GM21390 (cell line): ENCODE measurements around the gene LDLRAD4.

Experiments used
- ATAC-seq: cut with Tn5 transposase; IDR thresholded peaks from one replicate; pipeline ENCODE4 v1.9.1; 2021; ENCODE audit not compliant: unreplicated experiment

Gene LDLRAD4

DNA sequence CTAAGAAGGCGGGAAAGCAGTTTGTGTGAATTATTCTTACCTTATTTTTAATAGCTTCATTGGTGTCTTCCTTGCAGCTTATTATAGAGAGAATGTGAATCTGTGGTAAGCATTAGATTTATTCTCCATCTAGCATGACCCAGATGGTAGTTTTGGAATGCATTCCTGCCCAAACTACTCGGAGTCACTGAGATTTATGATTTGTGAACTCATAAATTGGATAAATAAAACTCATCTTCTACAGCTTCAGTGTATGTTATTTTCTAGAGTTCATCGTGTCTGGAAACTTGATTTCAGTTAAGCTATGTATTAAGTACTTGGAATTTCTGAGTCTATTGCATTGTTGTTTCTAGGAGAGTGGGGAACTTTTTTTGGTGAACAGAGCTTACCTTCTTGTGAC is 337.3 kb downstream of the LDLRAD4 start:
- ATAC-seq, result no peak

DNA sequence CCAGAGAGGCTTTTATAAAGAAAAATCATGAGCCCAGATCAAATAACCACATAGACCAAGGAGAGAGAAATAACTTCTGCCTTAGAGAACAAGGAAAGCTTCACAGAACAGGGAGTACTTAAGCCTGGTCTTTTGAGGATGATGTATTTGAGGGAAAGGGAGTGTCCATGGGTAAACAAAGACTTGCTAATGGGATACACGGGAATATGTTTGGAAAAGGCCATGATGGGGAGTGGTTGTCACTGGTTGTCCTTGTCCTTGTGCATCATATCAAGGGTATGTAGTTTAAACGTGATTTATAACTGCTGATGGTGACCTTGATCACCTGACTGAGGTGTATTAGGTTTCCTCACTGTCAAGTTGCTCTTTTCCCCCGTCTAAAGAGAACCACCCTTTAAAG is 337.9 kb downstream of the LDLRAD4 start:
- ATAC-seq, result no peak

DNA sequence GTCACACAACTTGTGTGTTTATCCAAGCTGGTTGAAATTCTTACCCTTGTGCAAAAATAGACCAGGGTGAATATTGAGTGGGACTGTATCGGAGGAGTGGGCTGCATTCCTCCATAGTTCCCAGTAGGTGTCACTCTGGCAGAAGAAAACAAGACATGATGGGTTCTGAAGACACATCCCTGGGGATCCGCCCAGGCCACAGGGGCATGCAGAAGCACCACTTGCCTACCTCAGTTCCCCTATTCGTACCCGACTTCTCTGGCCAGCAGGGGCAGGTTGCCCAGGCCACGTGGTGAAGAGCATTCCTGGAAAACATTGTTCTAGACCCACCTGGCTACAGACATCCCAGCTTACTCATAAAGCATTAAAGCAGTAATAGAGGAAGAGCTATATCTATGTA is 339.6 kb downstream of the LDLRAD4 start:
- ATAC-seq, result peak; percentile 48

DNA sequence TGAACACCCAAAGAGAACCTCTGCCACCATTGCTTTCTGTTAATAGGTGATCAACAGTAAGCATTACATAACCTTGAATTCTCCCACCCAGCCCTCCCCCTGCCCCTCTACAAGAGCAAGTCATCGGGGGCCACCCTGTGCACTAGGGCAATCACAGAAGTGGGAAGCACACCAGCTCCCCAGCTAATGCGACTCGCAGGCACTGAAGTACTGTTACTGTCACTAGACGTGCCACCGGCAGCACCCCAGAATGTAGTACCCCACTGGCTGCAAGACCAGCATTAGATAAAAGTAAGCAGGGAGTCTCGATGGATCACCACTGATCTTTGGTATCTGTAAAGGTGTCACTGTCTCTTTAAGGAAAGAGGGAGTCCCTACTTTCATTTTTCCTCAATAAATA is 340.2 kb downstream of the LDLRAD4 start:
- no peak for ATAC-seq

DNA sequence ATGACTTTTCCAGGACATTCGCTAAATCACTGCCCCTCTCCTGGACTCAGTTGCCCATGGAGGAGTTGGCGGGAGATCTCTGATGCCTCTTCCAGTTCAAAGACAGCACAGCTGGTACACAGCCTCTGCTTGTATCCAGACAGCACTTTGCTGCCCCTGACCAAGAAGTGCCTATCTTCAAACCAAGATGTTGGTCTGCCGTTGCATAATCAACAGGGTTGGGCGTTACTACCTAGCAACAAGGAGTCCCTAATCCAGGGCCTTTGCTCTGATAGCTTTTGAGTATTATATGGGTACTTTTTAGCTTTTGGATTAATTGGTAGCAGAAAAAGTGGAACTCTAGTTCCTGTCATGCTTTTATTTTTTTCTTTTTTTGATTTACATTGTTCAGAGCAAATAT is 341.2 kb downstream of the LDLRAD4 start:
- no peak for ATAC-seq

DNA sequence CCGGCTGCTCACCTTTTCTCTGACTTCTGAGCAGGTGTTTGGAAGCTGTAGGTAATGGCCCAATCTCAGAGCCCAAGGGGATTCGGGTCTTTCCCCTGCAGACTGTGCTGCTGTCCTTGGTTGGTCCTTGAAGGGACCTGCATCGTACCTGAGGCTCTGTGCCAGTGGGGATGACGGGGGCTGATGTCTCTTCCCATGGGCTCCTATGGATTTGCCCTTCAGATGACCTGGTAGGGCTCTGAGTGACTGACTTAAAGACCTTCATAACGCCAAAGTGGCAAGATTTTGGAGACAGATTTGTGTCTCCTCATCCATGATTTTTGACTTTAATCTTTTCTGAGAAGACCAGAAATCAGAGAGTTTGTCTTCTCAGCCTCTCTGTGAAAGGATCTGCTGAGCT is 341.7 kb downstream of the LDLRAD4 start:
- ATAC-seq, result no peak

DNA sequence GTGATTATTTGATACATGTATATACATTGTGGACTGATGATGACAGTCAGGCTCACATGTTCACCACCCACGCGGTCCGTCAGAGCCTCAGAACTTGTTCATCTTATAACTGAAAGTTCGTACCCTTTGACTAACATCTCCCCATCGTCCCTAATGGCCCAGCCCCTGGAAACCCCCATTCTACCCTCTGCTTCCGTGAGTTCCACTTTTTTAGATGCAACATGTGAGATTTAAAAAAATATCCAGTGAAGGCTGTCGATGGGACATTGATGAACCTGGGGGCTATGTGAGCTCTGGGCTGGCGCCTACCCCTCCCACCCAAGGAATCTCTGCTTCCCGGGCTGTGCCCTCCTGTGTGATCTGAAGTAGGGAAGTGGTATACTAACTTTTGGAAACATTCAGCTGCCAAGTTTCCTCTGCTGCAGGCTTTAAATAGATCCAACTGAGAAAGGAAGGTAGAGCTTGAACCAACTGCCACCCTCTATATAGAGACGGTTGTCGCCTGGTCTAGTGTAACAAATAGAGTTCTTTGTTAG is 344.0 kb downstream of the LDLRAD4 start:
- ATAC-seq, result peak; percentile 45

DNA sequence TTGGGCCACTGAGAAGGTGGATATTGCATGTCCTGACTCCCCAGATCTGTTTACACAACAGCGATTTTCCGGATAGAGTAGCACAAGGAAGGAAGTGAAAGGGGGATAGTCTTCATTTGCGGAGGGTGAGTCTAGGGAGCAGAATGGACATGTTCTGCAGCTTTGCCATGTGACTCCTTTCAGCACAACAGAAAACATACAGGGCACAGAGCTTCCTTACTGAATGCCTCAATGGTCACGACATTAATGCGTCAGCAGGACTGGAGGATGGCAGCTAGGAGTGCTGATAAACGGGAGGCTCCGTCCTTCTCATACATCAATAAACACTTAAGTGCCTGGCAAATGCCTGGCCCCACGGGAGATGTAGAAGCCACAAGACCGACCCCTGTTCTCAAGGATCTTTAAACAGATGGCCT is 344.8 kb downstream of the LDLRAD4 start:
- ATAC-seq, result no peak

DNA sequence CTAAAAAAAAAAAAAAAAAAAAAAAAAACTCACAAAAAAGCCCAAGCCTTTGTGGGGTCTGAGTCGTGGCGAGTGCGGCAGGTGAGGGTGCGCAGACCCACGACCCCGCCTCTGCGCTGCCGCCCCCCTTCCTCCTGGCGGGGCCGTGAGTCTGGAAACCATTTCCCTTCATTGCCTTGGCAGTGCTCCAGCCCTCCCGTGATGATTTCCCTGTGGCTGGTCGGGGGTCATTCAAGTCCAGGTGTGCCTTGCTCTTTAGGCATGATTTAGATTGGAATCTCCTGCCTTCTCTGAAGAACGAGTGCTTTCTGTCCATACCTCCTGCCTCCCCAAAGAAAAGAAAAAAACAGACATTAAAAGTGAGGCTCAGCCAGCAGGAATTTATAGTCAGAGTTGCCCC is 346.0 kb downstream of the LDLRAD4 start:
- no peak for ATAC-seq

DNA sequence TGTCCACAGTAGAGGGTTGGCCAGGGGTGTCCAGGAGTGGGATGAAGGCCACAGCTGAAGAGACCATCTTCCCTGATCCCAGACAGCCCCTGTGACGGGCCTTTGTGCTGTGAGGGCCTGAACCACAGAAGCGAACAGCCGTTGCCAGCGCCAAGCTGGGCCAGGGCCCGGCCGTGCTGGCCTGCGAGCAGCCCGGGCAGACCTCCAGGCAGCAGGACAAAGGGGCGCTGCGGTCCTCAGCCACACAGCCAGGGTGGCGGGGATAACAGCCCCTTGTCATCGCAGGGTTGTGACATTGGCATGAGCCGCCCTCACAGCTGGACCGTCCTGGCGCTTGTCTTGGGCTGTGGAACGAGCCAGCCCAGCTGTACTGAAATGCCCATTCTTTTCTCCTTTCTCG is 346.7 kb downstream of the LDLRAD4 start:
- ATAC-seq, result no peak

DNA sequence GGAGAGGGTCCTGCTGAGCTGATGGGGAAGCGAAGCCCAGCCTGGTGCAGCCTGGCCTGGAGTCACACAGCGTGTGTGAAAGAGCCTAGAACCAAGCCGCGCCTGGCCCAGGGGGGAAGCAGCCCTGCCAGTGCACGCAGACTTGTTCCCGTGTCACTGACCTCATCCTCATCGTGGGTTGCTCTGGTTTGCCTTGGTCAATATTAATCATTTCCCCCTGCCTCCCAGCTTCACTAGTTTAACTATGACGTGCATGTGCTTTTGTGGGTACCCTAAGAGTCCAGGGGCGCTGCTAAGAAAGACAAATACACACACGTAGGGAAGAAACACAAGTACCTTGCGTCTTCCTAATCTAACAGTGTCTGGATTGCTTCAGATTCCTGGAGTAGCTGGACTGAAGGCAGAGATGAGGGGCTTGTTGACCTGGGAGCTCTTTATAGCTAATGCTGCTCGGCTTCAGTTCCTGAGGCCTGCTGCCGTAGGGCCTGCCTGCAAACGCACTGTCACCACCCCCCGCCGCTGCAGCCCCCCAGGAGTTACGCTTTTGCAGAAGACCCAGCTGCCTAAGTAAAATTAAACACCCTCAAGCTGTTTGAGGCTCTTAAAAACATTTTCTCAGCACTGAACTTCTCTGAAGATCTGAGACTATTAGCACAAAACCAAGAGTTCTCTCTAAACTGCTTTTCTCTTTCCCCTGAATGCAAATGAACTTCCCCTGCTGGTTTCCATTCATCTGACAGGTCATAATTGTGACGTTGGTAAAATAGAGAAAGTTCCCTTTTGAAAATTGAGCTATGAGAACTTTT is 348.6 kb downstream of the LDLRAD4 start:
- ATAC-seq, result peak; percentile 58

DNA sequence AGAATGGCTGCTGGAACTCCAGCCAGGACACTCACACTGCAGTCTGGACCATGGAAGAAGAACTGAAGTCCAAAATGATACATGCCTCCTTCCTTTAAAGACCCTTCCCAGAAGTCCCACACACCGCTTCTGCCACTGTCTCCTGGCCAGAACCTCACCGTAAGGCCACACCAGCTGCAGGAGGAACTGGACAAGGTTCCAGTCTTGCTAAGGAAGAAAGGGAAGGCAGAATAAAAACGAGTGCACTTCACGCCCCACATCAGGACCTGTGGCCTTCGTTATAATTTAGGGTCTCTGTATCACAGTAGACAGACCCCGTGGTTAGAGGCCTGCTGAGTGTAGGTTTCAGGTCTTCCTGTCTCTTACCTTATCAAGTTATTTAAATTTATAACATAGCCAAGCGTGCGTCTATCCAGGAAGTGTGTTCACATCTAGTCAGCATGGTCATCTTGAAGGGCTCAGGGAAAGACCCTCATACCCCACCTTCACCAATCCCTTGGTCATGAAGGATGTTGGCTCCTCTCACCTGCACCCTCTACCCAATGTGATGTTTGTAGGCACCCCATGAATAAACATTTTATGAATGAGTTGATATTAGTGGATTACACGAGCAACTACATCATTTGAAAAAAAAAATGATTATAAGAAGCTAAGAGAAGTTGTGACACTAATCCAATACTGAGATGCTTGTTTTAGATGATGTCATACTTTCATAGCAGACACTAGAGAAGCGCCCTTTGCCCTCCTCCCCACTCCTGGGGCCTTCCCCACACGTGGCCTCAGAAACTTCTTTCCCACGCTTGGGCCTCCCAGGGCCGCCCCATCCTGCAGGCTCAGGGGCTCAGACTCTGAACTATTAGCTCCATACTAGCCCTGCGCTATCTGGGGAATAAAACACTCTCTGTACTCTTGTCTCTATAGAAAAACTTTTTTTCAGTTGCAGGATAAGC is 350.2 kb downstream of the LDLRAD4 start:
- ATAC-seq, result peak; percentile 50

DNA sequence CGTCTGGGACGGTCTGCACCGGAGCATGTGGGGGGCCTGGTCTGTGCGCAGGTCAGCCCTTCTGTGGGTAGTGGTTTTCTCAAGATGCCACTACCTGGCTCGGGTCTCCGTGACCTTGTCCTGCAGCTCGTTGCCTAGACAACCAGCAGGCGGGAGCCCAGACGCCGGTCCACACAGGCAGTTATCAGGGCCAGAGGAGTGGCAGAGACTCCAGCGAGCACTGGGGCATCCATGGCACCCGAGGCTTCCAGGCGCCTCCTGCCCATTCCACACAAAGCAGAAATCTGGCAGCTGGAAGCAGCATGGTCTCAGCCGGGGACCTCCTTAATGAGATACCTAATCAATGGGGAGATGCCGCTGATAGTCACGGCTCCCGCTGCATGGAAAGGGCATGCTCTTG is 351.7 kb downstream of the LDLRAD4 start:
- ATAC-seq, result no peak

DNA sequence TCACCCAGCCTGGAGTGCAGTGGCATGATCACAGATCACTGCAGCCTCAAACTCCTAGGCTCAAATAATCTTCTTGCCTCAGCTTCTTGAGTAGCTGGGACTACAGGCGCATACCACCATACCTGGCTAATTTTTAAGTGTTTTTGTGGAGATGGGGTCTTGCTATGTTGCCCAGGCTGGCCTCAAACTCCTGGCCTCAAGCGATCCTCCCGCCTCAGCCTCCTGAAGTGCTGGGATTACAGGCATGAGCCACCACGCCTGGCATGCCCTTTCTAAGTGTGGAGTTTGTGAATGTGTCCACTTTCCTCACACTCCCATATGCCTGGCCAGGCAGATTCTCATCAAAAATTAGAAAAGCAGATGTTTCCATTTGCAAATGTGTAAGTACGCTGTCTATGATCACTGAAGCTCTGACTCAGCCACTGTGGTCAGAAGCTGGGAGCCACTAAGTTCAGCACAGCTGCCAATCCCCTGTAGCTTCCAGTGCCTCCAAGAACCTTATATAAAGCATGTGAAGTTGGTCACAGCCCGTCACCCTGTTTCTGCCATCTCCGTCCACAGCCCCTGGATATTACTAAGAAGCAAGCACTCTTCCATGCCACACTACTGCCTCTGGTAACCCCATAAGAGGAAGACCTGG is 352.4 kb downstream of the LDLRAD4 start:
- ATAC-seq, result no peak

DNA sequence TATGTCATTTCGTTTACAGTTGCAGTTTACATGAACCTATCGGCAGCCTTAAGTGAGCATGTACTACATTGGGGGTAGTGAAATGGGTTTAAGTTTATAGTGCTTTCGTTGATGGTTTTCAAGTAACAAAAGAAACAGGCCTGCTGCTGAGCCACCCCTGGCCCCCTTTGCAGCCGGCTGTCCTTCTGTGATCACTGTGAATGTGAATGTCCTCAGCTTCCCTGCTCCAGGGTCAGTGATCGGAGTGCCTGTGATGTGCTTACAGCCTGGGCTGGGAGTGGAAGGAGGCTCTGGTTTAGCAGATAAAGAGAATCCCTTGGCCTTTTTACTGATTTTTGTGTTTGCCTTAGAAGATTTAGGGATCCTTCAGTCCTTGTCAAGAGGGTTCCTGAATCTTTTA is 353.6 kb downstream of the LDLRAD4 start:
- no peak for ATAC-seq

DNA sequence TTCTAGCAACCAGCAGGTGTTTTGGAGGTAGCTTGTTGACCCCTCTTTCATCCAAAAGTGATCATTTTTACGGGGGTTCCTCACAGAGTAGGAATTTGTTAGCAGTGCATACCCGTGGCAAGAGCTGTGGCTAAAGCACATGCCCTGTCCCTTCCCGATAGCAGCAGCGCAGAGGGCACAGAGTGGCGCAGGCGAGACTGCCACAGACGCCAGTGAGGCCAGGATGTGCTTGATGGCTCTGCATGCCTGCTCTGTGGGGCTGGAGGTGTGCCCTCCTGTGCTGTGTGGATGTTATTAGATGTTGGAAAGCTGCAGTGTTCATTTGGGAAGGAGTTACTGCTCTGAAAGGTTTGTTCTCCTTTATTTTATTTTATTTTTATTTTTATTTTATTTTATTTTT is 354.2 kb downstream of the LDLRAD4 start:
- no peak for ATAC-seq

DNA sequence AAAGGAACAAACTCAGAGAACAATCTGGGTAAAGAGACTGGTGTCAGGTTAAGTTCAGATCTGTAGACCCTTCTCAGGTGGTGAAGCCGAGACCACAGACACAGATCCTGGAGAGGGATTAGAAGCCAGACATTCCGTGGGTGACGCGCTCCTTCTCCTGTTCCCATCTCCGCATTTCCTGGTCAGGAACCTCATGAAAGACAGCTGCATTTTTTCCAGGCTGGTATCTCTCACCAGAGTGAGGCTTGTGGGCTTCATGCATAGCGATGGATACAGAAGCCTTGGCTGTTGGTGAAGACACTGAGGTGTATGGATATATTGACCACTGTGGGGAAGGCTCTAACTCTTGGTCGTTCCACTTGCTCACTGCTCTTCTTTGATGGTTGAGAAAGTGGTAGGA is 355.2 kb downstream of the LDLRAD4 start:
- no peak for ATAC-seq

DNA sequence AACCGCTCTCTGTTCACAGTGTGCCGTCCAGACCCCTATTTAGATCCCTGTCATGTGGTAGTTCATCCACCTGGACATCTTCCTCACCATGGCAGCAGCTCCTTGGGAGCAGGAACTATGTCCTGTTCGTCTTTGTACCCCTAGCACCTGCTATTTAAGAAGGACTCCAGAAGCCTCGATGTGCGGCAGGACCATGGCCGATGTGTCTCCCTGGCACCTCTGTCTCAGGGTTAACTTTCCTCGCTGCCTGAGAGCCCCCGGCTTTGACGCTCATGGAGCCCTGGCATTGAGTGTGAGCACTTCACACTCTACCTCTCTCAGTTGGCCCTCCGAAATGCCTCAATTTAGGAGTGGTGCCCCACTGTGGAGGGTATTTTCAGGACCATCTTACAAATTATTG is 355.8 kb downstream of the LDLRAD4 start:
- no peak for ATAC-seq

DNA sequence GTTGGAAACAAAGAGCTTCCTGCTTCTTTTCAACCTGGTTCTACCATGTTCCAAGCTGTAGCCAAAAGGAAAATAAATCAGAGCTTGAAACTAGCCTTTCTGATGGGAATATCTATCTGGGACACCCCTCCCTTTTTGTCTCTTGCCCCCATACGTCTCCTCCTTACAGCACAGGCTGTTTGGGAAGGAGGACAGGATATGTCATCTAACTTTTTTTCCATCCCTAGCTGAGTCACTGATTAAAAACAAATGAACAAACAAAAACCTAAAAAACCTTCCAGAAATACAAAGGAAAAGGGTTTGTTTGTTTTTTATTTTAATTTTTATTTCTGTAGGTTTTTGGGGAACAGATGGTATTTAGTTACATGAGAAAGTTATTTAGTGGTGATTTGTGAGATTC is 356.2 kb downstream of the LDLRAD4 start:
- no peak for ATAC-seq

DNA sequence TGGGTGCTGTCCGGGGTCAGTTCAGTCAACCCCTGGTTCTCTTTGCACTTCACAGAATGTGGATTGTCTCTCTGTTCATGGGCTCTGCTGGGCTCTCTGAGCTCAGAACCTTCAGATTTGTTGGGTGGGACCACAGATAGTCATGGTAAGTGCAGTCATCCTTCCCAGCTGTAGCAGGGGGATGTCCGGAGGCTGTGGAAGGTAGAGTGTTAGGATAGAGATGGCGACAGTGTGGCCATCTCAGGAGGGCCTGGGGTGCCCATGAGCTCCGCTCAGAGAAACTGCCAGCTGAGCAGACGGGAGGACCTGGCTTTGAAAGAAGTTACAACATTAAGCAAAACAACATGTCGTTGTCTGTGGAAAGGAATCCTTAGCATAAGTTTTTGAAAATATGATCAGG is 358.0 kb downstream of the LDLRAD4 start:
- ATAC-seq, result peak; percentile 30

DNA sequence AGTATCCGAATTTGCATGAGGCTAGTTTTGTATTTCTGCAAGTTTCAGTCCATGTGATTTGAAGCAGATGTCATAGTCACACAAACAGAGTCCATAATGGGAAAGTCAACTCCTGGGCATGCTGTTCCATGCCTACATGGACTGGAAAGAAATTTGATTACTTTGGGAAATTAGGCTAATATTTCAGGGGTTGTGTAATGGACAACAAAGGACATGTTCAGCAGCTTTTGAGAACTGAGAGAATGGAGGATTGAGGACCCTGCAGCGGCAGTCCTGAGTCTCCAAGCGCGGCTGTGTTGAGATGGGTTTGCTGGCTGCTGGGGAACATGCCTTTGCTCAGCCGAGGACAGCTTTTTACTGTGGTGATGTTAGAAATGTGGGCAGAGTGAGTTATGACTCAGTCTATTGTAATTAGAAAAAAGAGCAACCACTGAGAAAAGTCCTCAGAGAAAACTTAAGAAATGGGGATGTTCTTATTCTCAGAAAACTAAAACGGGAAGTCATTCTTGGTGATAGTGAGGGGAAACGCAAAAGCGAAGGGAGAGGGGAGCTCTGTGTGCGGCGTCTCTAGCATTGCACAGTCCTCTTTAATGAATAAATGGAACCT is 358.6 kb downstream of the LDLRAD4 start:
- peak; percentile 82 for ATAC-seq
